HG03060 (cell line): ENCODE measurements around the gene ZBTB8OS.

ENCODE experiments used
- ATAC-seq: cut with Tn5 transposase; IDR thresholded peaks from one replicate; pipeline ENCODE4 v1.9.1; 2021; ENCODE audit warnings: low read depth, moderate number of reproducible peaks; ENCODE audit not compliant: unreplicated experiment

The ZBTB8OS gene

DNA sequence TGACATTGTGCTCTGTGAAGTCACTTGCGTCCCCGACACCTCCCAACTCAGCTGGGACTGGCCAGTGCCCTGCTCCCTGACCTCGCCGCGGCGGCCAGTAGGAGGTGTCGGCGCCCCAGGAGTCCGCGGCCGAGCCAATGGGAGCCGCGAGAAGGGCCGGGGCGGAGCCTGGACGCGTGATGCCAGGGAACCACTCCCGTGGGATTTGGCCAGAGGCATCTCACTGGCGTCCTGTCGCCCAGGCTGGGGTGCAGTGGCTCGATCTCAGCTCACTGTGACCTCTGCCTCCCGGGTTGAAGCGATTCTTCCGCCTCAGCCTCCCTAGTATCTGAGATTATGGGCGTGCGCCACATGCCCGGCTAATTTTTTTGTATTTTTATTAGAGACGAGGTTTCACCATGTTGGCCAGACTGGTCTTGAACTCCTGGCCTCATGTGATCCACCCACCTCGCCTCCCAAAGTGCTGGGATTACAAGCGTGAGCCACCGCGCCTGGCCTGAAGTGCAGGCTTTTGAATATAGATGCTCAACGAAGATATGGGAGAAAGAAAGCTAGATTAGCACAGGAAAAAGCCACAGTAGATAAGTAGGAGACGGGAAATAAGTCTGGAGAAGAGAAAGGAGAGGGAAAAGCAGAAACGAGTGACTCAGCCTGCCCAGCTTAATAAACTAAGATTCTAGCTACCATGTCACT is 38.0 kb downstream of the ZBTB8OS start:
- ATAC-seq: no peak

DNA sequence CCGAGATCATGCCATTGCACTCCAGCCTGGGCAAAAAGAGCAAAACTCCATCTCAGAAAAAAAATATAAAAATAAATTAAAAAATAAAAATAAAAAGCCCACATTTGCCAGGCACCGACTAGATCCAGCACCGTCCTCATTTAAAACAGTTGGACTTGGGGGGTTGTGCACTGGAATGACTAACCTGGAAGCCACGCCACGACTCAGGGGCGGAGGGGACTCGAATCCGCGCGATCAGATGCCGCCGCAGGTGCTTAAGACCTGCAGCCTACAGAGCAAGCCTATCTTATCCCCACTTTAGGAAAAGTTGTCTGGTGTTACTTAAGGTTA is 38.5 kb downstream of the ZBTB8OS start:
- ATAC-seq: no peak

GRCh38 chr1:32609180-32609579 is 41.2 kb downstream of the ZBTB8OS start:
- ATAC-seq: no peak

DNA sequence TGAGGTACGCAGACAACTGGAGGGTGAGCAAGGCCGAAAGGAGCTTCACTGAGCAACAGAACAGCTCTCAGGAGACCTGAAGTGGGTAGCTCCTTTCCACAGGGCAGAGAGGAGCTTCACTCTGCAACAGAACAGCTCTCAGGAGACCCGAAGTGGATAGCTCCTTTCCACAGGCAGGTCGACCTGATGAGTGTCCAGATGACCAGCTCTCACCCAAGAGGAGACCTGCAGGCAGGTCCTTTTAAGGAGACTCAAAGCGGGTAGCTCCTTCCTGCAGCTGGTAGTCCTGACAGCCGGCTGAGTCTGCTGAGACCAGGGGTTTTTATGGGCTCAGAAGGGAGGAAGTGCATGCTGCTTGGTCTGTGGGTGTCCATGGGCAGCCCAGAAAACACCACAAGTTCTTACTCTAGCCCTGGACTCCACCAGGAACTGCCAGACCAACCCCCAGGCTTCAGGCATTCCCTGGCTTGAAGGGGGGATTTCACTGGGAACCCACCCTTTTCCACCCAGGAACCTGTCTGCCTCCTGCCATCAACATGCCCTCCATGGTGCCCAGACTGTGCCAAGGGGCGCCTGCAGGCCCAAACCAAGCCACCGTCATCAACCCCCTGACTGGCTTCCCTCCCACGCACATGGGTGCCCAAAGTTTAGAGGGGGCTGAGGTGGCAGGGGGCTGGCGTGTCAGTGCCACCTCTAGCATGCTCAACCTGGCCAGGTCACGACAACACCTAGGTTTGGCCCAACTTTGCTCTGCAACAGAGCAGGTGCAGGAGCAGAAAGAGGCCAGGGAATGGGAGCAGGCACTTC is 43.6 kb downstream of the ZBTB8OS start:
- ATAC-seq: no peak

GRCh38 chr1:32605711-32606424 is 44.5 kb downstream of the ZBTB8OS start:
- no peak for ATAC-seq

GRCh38 chr1:32600034-32600433 is 50.3 kb downstream of the ZBTB8OS start:
- no peak for ATAC-seq

- ATAC-seq: no peak
Measured at GRCh38 chr1:32592943-32593342, 57.4 kb downstream of the ZBTB8OS start.

DNA sequence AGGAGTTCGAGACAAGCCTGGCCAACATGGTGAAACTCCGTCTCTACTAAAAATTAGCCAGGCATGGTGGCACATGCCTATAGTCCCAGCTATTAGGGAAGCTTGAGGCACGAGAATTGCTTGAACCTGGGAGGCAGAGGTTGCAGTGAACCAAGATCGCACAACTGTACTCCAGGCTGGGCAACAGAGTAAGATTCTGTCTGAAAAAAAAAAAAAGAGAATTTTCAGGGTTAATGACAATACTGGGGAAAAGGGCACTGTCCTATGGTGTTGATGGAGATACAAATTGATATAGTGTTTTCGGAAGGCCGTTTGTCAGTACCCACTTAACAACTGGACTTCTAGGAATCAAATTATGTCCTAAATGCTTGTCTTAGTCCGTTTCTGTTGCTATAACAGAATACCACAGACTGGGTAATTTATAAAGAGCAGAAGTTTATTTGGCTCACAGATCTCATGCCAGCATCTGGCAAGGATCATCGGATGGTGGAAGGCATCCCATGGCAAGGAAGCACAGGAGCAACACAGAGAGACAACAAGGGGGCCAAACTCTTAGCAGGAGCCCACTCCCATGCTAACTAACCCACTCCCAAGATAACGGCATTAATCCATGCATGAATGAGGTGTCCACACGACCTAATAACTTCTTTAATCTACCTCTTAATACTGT is 69.9 kb downstream of the ZBTB8OS start:
- no peak for ATAC-seq
